Endothelial cell (in vitro differentiated cells): ENCODE data around the gene KIF6. TPM values are rescaled to one million over a fixed set of nuclear protein-coding genes. Genes with fewer than 3 reads are reported as not detected.

Experiments used
- DNase-seq: peaks from one replicate; pipeline ENCODE4 v3.0.0; 2021; ENCODE audit warnings: low spot score
- H3K27ac Mint-ChIP-seq: one replicate; pipeline ENCODE4 v1.8.0; 2021; ENCODE audit warnings: mixed read lengths, inconsistent platforms; ENCODE audit not compliant: unreplicated experiment
- H3K27me3 Mint-ChIP-seq: one replicate; pipeline ENCODE4 v1.8.0; 2021; ENCODE audit warnings: mild to moderate bottlenecking, moderate library complexity, mixed read lengths, inconsistent platforms; ENCODE audit not compliant: unreplicated experiment
- H3K36me3 Mint-ChIP-seq: one replicate; pipeline ENCODE4 v1.8.0; 2021; ENCODE audit warnings: mild to moderate bottlenecking, low read depth, mixed read lengths, inconsistent platforms; ENCODE audit not compliant: unreplicated experiment
- H3K4me1 Mint-ChIP-seq: one replicate; pipeline ENCODE4 v1.8.0; 2021; ENCODE audit warnings: mild to moderate bottlenecking, mixed read lengths, inconsistent platforms; ENCODE audit not compliant: unreplicated experiment
- H3K4me3 Mint-ChIP-seq: one replicate; pipeline ENCODE4 v1.8.0; 2021; ENCODE audit warnings: mild to moderate bottlenecking, mixed read lengths, inconsistent platforms; ENCODE audit not compliant: unreplicated experiment
- H3K9me3 Mint-ChIP-seq: one replicate; pipeline ENCODE4 v1.8.0; 2021; ENCODE audit warnings: mixed read lengths, inconsistent platforms; ENCODE audit not compliant: unreplicated experiment
- total RNA-seq: library from RNA; stranded (reverse); fragmentation: NEBNext Ultra II Directional; extraction: Animal tissue kit (Norgen Biotek cat#: 25700); gene quantifications from one replicate; pipeline ENCODE4 v1.2.1, GENCODE V29; 2021; ENCODE audit not compliant: unreplicated experiment
- TF ChIP-seq, protein P1 (sequence below): fragments of 200-600 bp; sonication (generic); IDR thresholded peaks from one replicate; pipeline ENCODE4 v1.5.0; 2021; ENCODE audit warnings: antibody characterized with exemption; ENCODE audit not compliant: unreplicated experiment

The KIF6 gene
- total RNA-seq, 1 donor from 2014 or later, result 0.46 TPM

- Mint-ChIP-seq H3K27ac (peak overlapping the region; percentile 77), H3K27me3 (no peaks in the 10 kb centered on the region), H3K9me3 (no peaks in the 10 kb centered on the region), H3K4me1 (peaks cover 69% of the 10 kb centered on the region), H3K4me3 (peak overlapping the region; percentile 65), H3K36me3 (no peaks in the 10 kb centered on the region)
- TF ChIP-seq, protein P1, sequence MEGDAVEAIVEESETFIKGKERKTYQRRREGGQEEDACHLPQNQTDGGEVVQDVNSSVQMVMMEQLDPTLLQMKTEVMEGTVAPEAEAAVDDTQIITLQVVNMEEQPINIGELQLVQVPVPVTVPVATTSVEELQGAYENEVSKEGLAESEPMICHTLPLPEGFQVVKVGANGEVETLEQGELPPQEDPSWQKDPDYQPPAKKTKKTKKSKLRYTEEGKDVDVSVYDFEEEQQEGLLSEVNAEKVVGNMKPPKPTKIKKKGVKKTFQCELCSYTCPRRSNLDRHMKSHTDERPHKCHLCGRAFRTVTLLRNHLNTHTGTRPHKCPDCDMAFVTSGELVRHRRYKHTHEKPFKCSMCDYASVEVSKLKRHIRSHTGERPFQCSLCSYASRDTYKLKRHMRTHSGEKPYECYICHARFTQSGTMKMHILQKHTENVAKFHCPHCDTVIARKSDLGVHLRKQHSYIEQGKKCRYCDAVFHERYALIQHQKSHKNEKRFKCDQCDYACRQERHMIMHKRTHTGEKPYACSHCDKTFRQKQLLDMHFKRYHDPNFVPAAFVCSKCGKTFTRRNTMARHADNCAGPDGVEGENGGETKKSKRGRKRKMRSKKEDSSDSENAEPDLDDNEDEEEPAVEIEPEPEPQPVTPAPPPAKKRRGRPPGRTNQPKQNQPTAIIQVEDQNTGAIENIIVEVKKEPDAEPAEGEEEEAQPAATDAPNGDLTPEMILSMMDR, result no peak
- DNase-seq, result peak; percentile 51
These were observed 389.2 kb downstream of the KIF6 start for GRCh38 chr6:39335780-39336545.

- H3K4me1 Mint-ChIP-seq, result peaks cover 66% of the 10 kb centered on the region
- no peaks in the 10 kb centered on the region for H3K9me3 Mint-ChIP-seq
- TF ChIP-seq, protein P1, result no peak
- no peak overlapping the region for H3K4me3 Mint-ChIP-seq
- H3K27me3 Mint-ChIP-seq, result no peaks in the 10 kb centered on the region
- H3K36me3 Mint-ChIP-seq, result no peaks in the 10 kb centered on the region
- DNase-seq, result no peak
- H3K27ac Mint-ChIP-seq, result no peak overlapping the region
These were observed 391.4 kb downstream of the KIF6 start for GRCh38 chr6:39333644-39334438.

- H3K27ac Mint-ChIP-seq, result no peak overlapping the region
- peaks cover 6% of the 10 kb centered on the region for H3K27me3 Mint-ChIP-seq
- H3K36me3 Mint-ChIP-seq, result peaks cover 9% of the 10 kb centered on the region
- DNase-seq, result no peak
- peaks cover 52% of the 10 kb centered on the region for H3K4me1 Mint-ChIP-seq
- TF ChIP-seq, protein P1, result no peak
- H3K9me3 Mint-ChIP-seq, result no peaks in the 10 kb centered on the region
- H3K4me3 Mint-ChIP-seq, result no peak overlapping the region
These were observed 394.7 kb downstream of the KIF6 start for GRCh38 chr6:39330476-39330875.

GRCh38 chr6:39330057-39330456 lies 395.2 kb downstream of the KIF6 start:
- H3K27me3 Mint-ChIP-seq, result peaks cover 6% of the 10 kb centered on the region
- H3K4me1 Mint-ChIP-seq, result peaks cover 49% of the 10 kb centered on the region

More at GRCh38 chr6:39330057-39330456, 395.2 kb downstream of the KIF6 start:
- Mint-ChIP-seq H3K36me3 (peaks cover 9% of the 10 kb centered on the region), H3K4me3 (no peak overlapping the region), H3K27ac (no peak overlapping the region), H3K9me3 (no peaks in the 10 kb centered on the region)
- TF ChIP-seq, protein P1, result no peak
- DNase-seq, result no peak
